Aorta (tissue), 5 donors: Measurements from ENCODE around the gene CUBN. TPM values are rescaled to one million over a fixed set of nuclear protein-coding genes. Genes with fewer than 3 reads are reported as not detected.

Experiments used
- ATAC-seq: fragments of 200-7000 bp; cut with Tn5 transposase; one replicate; pipeline ENCODE4 v1.9.1; 2022; ENCODE audit warnings: moderate library complexity; ENCODE audit not compliant: low FRiP score
- DNase-seq, 2 donors: peaks; one replicate each; pipeline ENCODE4 v3.0.0-alpha.2; 2020
- H3K27ac ChIP-seq, 2 donors: one replicate each; pipeline ENCODE4 v1.5.1; 2013; ENCODE audit warnings: low read length in 2 of 2, mild to moderate bottlenecking in 2 of 2, moderate library complexity in 2 of 2, control low read depth in 1 of 2, inconsistent platforms in 1 of 2, low read depth in 1 of 2
- H3K27me3 ChIP-seq, 2 donors: one replicate each; pipeline ENCODE4 v1.6.1; 2013; ENCODE audit warnings: control low read depth in 1 of 2, low read length in 1 of 2, mild to moderate bottlenecking in 1 of 2, moderate library complexity in 1 of 2; ENCODE audit not compliant: insufficient read depth in 2 of 2, control insufficient read depth in 1 of 2
- H3K36me3 ChIP-seq, 2 donors: one replicate each; pipeline ENCODE4 v1.6.1; 2013; ENCODE audit warnings: control low read depth in 1 of 2, low read length in 1 of 2, mild to moderate bottlenecking in 1 of 2; ENCODE audit not compliant: insufficient read depth in 2 of 2, control insufficient read depth in 1 of 2
- H3K4me1 ChIP-seq, 2 donors: one replicate each; pipeline ENCODE4 v1.6.1; 2013; ENCODE audit warnings: low read length in 2 of 2, control low read depth in 1 of 2, mild to moderate bottlenecking in 1 of 2, moderate library complexity in 1 of 2; ENCODE audit not compliant: insufficient read depth in 2 of 2, control insufficient read depth in 1 of 2
- H3K4me3 ChIP-seq, 2 donors: one replicate each; pipeline ENCODE4 v1.5.1; 2013; ENCODE audit warnings: low read length in 2 of 2, control low read depth in 1 of 2, mild to moderate bottlenecking in 1 of 2
- H3K9me3 ChIP-seq: one replicate; pipeline ENCODE4 v1.6.1; 2013; ENCODE audit warnings: mild to moderate bottlenecking, low read length; ENCODE audit not compliant: control insufficient read depth
- WGBS, 2 donors: extraction: QIAGEN DNeasy Blood & Tissue Kit; methylation state at CpG; one replicate each; pipeline ENCODE4 v1.1.7; 2013; 5-methylcytosine and 5-hydroxymethylcytosine counted together
- intact Hi-C, 2 donors: fragments of 100-400 bp; cut with DNase I; formaldehyde crosslinking; loops; one replicate each; pipeline versions ENCODE4 v1.14.2 to v1.15.0; 2022
- polyA plus RNA-seq, 2 donors: library from polyadenylated mRNA; stranded (reverse); fragments of 200-250 nt; gene quantifications; one replicate each; pipeline ENCODE4 v1.2.3, GENCODE V29; 2013
- total RNA-seq, 2 donors: library from RNA; stranded (reverse); fragmentation: NEBNext Ultra II Directional; extraction: Animal tissue kit (Norgen Biotek cat#: 25700); gene quantifications; one replicate each; pipeline ENCODE4 v1.2.1, GENCODE V29; 2021
- donor health status: healthy with polysubstance abuse.
- donor health status: Bipolar disorder and iron deficiency.
- donor health status: DM: no; HTN: no; CAD: no.
- donor health status: DM: no; HTN: no; CAD: no.
- donor health status: DM: yes; HTN: yes; CAD: no.

CUBN gene
- total and polyA plus RNA-seq, 4 donors: 0.13 to 5.2 (median 2.6) TPM

DNA sequence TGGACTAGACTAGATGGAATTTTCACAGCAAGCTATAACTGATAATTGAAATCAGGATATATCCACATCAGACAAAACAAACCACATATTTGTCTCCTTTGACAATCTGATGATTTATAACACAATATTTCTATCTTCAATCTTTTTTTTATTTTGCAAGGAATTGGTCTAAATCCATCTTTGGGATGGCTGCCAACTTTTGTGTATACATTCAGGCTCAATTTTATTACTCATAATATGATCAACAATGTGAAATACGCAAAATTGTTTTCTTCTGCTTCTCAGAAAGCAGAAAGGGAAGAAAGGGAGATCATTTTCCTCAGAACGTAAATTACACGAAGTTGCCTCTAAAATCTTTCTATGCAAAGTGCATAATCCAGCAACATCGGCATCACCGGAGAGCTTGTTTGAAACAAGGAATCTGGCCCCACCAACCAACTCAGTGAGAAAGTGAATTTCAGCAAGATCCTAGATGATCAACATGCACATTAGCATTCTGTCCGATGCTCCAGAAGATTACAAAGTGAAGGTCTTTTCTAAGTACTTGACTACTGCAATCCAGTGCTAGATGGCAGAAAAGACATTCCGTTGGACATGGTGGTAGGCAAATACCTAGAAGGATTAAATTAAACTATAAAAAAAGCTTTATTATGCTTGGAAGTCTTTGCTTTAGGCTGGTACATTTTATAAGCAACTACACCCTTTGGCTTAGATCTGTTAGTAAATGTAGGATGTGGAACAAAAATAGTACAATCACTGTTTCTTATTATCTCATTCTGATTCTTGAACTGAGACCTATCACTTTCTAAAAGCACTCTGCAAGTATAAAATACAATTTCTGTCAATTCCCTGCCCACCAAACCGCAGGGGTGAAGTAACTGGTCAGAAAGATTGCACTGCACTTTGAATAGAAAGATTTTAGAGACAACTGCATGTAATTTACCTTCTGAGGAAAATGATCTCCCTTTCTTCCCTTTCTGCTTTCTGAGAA lies 186.0 kb downstream of the CUBN start:
- whole genome bisulfite sequencing, 2 donors: 12 to 15% methylated on average over 8 of the region's 8 CpGs
- DNase-seq: no peak
- H3K36me3 ChIP-seq: no peaks in the 10 kb centered on the region
- peaks cover 0 to 3% of the 10 kb centered on the region in 2 donors for H3K4me1 ChIP-seq
- H3K9me3 ChIP-seq: no peaks in the 10 kb centered on the region
- peak; percentile 79 for ATAC-seq
- H3K4me3 ChIP-seq: peak overlapping the region in 1 of 2 donors; percentile 26
- no peak overlapping the region for H3K27ac ChIP-seq
- no peaks in the 10 kb centered on the region for H3K27me3 ChIP-seq
- intact Hi-C loops: loop anchor here in 1 of 2 donors (5.0 to 10.0 kb wide), 3 partner anchors 51 to 314 kb away; no protein-coding TSS in a partner anchor

DNA sequence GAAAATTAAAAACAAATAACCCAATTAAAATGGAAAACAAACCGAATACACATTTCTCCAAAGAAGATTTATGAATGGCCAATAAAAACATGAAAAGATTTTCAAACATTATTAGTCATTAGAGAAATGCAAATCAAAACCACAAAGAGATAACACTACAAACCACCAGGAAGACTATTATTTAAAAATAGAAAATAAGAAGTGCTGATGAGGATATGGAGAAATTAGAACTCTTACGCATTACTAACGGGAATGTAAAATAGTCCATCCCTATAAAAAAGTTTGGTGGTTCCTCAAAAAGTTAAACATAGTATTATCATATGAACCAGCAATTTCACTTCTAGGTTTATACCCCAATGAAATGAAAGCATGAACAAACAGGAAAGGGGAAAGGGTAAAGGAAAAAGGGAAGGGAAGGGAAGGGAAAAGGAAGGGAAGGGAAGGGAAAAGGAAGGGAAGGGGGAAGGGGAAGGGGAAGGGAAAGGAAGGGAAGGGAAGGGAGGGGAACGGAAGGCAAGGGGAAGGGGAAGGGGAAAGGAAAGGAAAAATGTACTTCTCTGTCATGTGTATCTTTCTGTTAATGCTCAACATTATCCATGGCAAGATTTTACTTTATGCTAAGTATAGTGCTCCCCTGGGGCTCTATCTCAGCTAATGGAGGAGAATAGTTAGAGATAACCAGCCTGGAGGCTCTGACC lies 187.1 kb downstream of the CUBN start:
- Histone ChIP-seq H3K9me3 (no peaks in the 10 kb centered on the region), H3K4me1 (peaks cover 0 to 3% of the 10 kb centered on the region in 2 donors), H3K27me3 (no peaks in the 10 kb centered on the region), H3K27ac (no peak overlapping the region), H3K36me3 (no peaks in the 10 kb centered on the region), H3K4me3 (no peak overlapping the region)
- 74 to 77% methylated on average over 4 of the region's 4 CpGs for WGBS, 2 donors
- intact Hi-C loops: loop anchor here in 1 of 2 donors (5.0 to 10.0 kb wide), 3 partner anchors 52 to 315 kb away; no protein-coding TSS in a partner anchor
- DNase-seq (no peak), ATAC-seq (peak; percentile 20)

DNA sequence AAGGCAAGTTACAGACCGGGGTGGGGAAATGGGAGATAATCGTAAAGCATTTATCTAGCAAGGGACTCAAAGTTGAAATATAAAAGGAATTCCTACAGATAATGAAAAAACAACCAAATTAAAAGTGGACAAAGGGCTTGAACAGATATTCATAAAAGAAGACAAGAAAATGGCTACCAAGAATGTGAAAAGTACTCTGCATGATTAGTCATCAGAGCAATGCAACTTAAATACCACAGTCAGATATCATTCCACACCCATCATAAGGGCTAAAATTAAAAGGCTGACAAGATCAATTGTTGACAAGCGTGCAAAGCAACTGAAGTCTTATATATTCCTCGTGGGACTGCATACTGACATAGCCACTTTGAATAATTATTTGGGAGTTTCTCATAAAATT lies 187.7 kb downstream of the CUBN start:
- Histone ChIP-seq H3K27ac (no peak overlapping the region), H3K4me1 (peaks cover 0 to 3% of the 10 kb centered on the region in 2 donors), H3K27me3 (no peaks in the 10 kb centered on the region), H3K36me3 (no peaks in the 10 kb centered on the region), H3K9me3 (no peaks in the 10 kb centered on the region), H3K4me3 (no peak overlapping the region)
- 96 to 98% methylated on average over 4 of the region's 4 CpGs for WGBS, 2 donors
- no peak for ATAC-seq
- DNase-seq: no peak
- intact Hi-C loops: loop anchor here in 1 of 2 donors (5.0 to 10.0 kb wide), 3 partner anchors 53 to 315 kb away; no protein-coding TSS in a partner anchor

DNA sequence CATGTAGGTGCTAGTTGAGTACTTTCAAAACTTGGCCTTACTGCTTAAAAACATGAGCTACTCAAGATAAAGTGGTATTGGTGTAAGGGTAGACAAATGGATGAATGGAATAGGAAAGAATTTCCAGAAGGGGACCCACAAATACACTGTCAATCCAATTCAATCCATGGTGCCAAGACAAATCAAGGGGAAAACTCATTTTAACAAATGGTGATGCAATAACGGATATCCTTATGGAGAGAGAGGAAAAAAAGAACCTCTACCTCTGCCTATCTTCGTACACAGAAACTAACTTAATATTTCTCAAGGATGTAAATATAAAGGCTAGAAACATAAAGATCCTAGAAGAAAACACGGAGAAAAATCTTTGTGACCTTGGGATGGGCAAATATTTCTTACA lies 188.5 kb downstream of the CUBN start:
- DNase-seq (no peak), ATAC-seq (no peak)
- H3K27me3 ChIP-seq: no peaks in the 10 kb centered on the region
- H3K9me3 ChIP-seq: no peaks in the 10 kb centered on the region
- no peak overlapping the region for H3K4me3 ChIP-seq
- H3K4me1 ChIP-seq: peaks cover 0 to 3% of the 10 kb centered on the region in 2 donors
- H3K27ac ChIP-seq: no peak overlapping the region
- WGBS, 2 donors: 97 to 98% methylated on average over 3 of the region's 3 CpGs
- H3K36me3 ChIP-seq: no peaks in the 10 kb centered on the region
- intact Hi-C loops: loop anchor here in 1 of 2 donors (5.0 to 10.0 kb wide), 3 partner anchors 54 to 316 kb away; no protein-coding TSS in a partner anchor

DNA sequence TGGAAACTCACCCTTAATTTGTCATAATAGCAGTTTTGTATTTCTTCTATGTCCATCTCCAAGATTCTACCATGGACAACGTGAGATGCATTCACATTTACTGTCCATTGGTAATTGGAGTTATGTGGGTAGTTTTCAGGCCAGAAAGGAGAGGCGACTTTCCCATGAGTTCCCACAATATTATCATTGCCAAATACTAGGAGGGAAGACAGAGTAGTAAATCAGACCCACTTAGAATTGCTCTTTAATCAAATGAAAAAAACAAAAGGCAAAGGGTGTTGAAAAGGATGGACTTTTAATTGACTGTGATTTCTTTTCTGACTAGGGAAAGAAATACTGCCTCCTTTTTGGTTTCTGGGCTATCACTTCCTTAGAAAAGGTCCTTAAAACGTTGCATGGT lies 190.7 kb downstream of the CUBN start:
- Histone ChIP-seq H3K36me3 (no peaks in the 10 kb centered on the region), H3K9me3 (no peaks in the 10 kb centered on the region), H3K27me3 (no peaks in the 10 kb centered on the region), H3K27ac (no peak overlapping the region), H3K4me3 (no peak overlapping the region), H3K4me1 (peaks cover 0 to 4% of the 10 kb centered on the region in 2 donors)
- intact Hi-C loops: loop anchor here in 1 of 2 donors (10.0 kb wide), 1 partner anchor 74 kb away; no protein-coding TSS in a partner anchor
- WGBS, 2 donors: 81 to 86% methylated on average over 3 of the region's 3 CpGs
- DNase-seq (no peak), ATAC-seq (no peak)

DNA sequence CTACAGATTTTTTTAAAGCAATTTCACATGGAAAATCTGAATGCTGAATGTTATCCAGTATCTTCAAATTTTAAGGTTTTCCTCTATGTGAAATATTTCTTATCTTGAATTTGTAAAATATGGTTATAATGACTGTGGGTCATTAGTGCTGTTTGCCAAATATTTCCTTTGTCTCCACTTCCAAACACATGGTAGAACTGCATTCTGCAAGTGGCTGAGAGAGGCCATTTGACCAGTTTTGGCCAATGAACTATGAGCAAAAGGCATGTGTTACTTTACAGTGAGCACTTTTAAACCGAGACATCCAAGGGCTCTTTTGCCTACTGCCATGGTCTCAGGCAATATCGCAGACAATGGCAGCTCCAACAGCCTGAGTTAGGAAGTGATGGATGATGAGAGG lies 195.2 kb downstream of the CUBN start:
- H3K27me3 ChIP-seq: no peaks in the 10 kb centered on the region
- WGBS, 2 donors: 87 to 89% methylated on average over 2 of the region's 2 CpGs
- peaks cover 0 to 2% of the 10 kb centered on the region in 2 donors for H3K36me3 ChIP-seq
- no peak for ATAC-seq
- intact Hi-C loops: loop anchor here in 1 of 2 donors (10.0 kb wide), 1 partner anchor 70 kb away; no protein-coding TSS in a partner anchor
- DNase-seq: no peak
- no peaks in the 10 kb centered on the region for H3K9me3 ChIP-seq
- H3K4me1 ChIP-seq: peaks cover 0 to 2% of the 10 kb centered on the region in 2 donors
- H3K4me3 ChIP-seq: no peak overlapping the region
- no peak overlapping the region for H3K27ac ChIP-seq

DNA sequence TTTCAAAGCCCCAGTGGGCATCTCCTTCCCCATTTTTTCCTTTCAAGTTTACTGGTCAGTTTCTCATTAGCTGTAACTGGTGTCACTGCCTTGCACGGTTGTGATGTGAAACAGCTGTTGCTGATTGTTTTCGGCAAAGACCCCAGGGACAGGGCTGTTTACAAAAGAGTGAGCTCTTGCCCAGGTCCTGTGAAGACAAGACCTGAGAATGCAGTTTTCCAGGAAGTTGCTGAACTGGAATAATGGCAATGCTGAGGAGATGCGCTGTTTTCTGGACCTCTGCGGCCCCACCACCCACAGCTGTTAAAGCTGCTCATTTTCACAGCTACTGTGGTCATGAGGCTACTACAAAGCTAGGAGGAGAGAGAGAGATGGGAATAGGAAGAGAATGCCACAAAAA lies 195.8 kb downstream of the CUBN start:
- WGBS, 2 donors: 81 to 91% methylated on average over 4 of the region's 4 CpGs
- Histone ChIP-seq H3K4me3 (no peak overlapping the region), H3K27ac (no peak overlapping the region), H3K9me3 (no peaks in the 10 kb centered on the region), H3K27me3 (no peaks in the 10 kb centered on the region), H3K4me1 (peaks cover 0 to 2% of the 10 kb centered on the region in 2 donors), H3K36me3 (peaks cover 0 to 2% of the 10 kb centered on the region in 2 donors)
- no peak for DNase-seq
- no peak for ATAC-seq
- intact Hi-C loops: loop anchor here in 1 of 2 donors (10.0 kb wide), 1 partner anchor 69 kb away; no protein-coding TSS in a partner anchor

DNA sequence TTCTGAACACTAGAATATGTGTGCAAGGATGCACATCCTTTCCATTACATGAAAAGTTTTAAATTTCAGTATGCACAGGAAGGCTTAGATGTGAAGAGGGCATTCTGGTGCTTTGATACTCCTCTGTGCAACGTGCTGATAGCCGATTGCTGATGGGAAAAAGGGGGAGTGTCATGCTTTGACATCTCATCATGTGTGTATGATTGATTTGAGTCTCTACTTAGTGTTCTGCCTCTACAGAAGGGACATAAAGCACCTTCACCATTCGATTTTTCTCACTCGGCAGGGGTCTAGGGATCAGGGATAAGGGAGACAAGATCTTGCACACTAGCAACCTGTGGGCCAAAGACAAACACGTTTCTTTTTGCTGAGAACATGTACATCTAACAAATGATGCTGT lies 197.7 kb downstream of the CUBN start:
- H3K36me3 ChIP-seq: peaks cover 0 to 2% of the 10 kb centered on the region in 2 donors
- no peaks in the 10 kb centered on the region for H3K9me3 ChIP-seq
- intact Hi-C loops: loop anchor here in 1 of 2 donors (10.0 kb wide), 1 partner anchor 67 kb away; no protein-coding TSS in a partner anchor
- H3K27me3 ChIP-seq: no peaks in the 10 kb centered on the region
- no peak overlapping the region for H3K27ac ChIP-seq
- DNase-seq (no peak), ATAC-seq (no peak)
- H3K4me1 ChIP-seq: peaks cover 0 to 2% of the 10 kb centered on the region in 2 donors
- H3K4me3 ChIP-seq: no peak overlapping the region
- 86 to 92% methylated on average over 5 of the region's 5 CpGs for WGBS, 2 donors
